GM12878 (cell line): ENCODE measurements around the gene FBXO27. TPM values are rescaled to one million over a fixed set of nuclear protein-coding genes. Genes with fewer than 3 reads are reported as not detected.

ENCODE experiments used
- CREM ChIP-seq: IDR thresholded peaks from 2 replicates; pipeline ENCODE4 v1.6.1; 2014; ENCODE audit warnings: antibody characterized with exemption, low read depth
- GATAD2B ChIP-seq: fragments of 450-650 bp; conservative IDR thresholded peaks from 2 replicates; pipeline ENCODE4 v1.6.1; 2017; ENCODE audit warnings: low read depth, mild to moderate bottlenecking, moderate library complexity
- HDAC6 ChIP-seq: fragments of 200-600 bp; sonication (generic); IDR thresholded peaks from one replicate; pipeline ENCODE4 v1.8.0; 2017; ENCODE audit warnings: antibody characterized with exemption; ENCODE audit not compliant: unreplicated experiment
- KDM1A ChIP-seq: fragments of 200-600 bp; sonication (generic); IDR thresholded peaks from 2 replicates; pipeline ENCODE4 v1.6.1; 2016; ENCODE audit warnings: borderline replicate concordance
- NFIC ChIP-seq: IDR thresholded peaks from 2 replicates; pipeline ENCODE4 v1.6.1; 2012; ENCODE audit warnings: low read depth, mild to moderate bottlenecking, inconsistent platforms, low read length, moderate library complexity
- SMC3 ChIP-seq: IDR thresholded peaks from 2 replicates; pipeline ENCODE4 v1.6.1; 2011; ENCODE audit warnings: low read length, improper control_type of control experiment, borderline replicate concordance
- STAT3 ChIP-seq: IDR thresholded peaks from 2 replicates; pipeline ENCODE4 v1.6.1; 2011; ENCODE audit warnings: low read depth, low read length, improper control_type of control experiment
- TCF7 ChIP-seq: IDR thresholded peaks from 2 replicates; pipeline ENCODE4 v1.6.1; 2014; ENCODE audit warnings: antibody characterized with exemption, borderline replicate concordance
- ZNF207 ChIP-seq: fragments of 450-650 bp; IDR thresholded peaks from 2 replicates; pipeline ENCODE4 v1.6.1; 2014; ENCODE audit warnings: antibody characterized with exemption, mild to moderate bottlenecking, borderline replicate concordance
- ZNF687 ChIP-seq: fragments of 450-650 bp; IDR thresholded peaks from 2 replicates; pipeline ENCODE4 v1.6.1; 2017; ENCODE audit warnings: mild to moderate bottlenecking, moderate library complexity
- polyA plus RNA-seq, 11 experiments: library from polyadenylated mRNA; depleted of rRNA in 4 of 11; unstranded in 6 of 11; stranded (reverse) in 5 of 11; fragments of >200 nt; fragmentation: Nextera tagmentation in 4 of 11; fragmentation: Illumina TruSeq in 1 of 11; extraction: Ambion mirVana in 4 of 11; extraction: Trizol in 1 of 11; gene quantifications; 1 replicate in 1 of 11; 2 replicates in 10 of 11; pipeline versions ENCODE4 v1.2.1 to v1.2.3, GENCODE V29; 2011 to 2016; ENCODE audit warnings: inconsistent platforms in 2 of 11, missing spikeins in 2 of 11, low read depth in 1 of 11
- total RNA-seq, 4 experiments: library from RNA; depleted of rRNA in 3 of 4; stranded (reverse); fragments of >200 nt in 3 of 4; fragmentation: Illumina TruSeq in 1 of 4; extraction: Trizol in 1 of 4; gene quantifications; 2 replicates each; pipeline versions ENCODE4 v1.2.1 to v1.2.3, GENCODE V29; 2013 to 2021
- TF ChIP-seq, protein P1 (sequence below): fragments of 450-650 bp; IDR thresholded peaks from 2 replicates; pipeline ENCODE4 v1.6.1; 2017; ENCODE audit warnings: mild to moderate bottlenecking, moderate library complexity
- TF ChIP-seq, protein P2 (sequence below): IDR thresholded peaks from 2 replicates; pipeline ENCODE4 v1.6.1; 2012; ENCODE audit warnings: low read length, inconsistent platforms
- TF ChIP-seq, protein P3 (sequence below): fragments of 450-650 bp; IDR thresholded peaks from 2 replicates; pipeline ENCODE4 v1.6.1; 2016; ENCODE audit warnings: mild to moderate bottlenecking, moderate library complexity, borderline replicate concordance

FBXO27 gene
- total and polyA plus RNA-seq, 10 of the 15 experiments (the other 5 are each of a cell fraction or from before 2014, with no cell fraction given): 3.1 to 15.4 (median 7.1) TPM

DNA sequence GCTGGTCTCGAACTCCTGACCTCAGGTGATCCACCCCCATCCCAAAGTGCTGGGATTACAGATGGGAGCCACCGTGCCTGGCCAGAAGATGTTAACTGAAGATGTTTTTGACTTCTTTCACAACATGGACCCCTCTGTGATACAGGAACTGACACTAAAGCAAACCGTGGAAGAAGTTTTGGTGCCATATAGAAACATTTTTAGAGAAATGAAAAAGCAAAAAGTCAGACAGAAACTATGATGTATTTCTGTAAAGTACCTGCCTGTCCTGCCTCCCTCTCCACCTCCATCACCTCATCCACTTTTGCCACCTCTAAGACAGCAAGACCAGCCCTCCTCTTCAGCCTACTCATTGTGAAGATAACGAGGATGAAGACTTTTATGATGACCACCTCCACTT, 11.3 kb downstream of the FBXO27 start (continued):
- TF ChIP-seq SMC3: no peak; the same call in 1 of the 2 replicates
- TF ChIP-seq, protein P1, sequence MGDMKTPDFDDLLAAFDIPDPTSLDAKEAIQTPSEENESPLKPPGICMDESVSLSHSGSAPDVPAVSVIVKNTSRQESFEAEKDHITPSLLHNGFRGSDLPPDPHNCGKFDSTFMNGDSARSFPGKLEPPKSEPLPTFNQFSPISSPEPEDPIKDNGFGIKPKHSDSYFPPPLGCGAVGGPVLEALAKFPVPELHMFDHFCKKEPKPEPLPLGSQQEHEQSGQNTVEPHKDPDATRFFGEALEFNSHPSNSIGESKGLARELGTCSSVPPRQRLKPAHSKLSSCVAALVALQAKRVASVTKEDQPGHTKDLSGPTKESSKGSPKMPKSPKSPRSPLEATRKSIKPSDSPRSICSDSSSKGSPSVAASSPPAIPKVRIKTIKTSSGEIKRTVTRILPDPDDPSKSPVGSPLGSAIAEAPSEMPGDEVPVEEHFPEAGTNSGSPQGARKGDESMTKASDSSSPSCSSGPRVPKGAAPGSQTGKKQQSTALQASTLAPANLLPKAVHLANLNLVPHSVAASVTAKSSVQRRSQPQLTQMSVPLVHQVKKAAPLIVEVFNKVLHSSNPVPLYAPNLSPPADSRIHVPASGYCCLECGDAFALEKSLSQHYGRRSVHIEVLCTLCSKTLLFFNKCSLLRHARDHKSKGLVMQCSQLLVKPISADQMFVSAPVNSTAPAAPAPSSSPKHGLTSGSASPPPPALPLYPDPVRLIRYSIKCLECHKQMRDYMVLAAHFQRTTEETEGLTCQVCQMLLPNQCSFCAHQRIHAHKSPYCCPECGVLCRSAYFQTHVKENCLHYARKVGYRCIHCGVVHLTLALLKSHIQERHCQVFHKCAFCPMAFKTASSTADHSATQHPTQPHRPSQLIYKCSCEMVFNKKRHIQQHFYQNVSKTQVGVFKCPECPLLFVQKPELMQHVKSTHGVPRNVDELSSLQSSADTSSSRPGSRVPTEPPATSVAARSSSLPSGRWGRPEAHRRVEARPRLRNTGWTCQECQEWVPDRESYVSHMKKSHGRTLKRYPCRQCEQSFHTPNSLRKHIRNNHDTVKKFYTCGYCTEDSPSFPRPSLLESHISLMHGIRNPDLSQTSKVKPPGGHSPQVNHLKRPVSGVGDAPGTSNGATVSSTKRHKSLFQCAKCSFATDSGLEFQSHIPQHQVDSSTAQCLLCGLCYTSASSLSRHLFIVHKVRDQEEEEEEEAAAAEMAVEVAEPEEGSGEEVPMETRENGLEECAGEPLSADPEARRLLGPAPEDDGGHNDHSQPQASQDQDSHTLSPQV: no peak
- TF ChIP-seq TCF7: peak; percentile 59; the same call in 1 of the 2 replicates
- no peak for TF ChIP-seq KDM1A
- TF ChIP-seq GATAD2B: 0 out of 2 replicates have a peak, but pooled peaks have one; percentile 26
- no peak for TF ChIP-seq STAT3
- TF ChIP-seq HDAC6: no peak
- peak; percentile 90; the same call in 1 of the 2 replicates for TF ChIP-seq NFIC
- TF ChIP-seq, protein P2, sequence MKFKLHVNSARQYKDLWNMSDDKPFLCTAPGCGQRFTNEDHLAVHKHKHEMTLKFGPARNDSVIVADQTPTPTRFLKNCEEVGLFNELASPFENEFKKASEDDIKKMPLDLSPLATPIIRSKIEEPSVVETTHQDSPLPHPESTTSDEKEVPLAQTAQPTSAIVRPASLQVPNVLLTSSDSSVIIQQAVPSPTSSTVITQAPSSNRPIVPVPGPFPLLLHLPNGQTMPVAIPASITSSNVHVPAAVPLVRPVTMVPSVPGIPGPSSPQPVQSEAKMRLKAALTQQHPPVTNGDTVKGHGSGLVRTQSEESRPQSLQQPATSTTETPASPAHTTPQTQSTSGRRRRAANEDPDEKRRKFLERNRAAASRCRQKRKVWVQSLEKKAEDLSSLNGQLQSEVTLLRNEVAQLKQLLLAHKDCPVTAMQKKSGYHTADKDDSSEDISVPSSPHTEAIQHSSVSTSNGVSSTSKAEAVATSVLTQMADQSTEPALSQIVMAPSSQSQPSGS: peak; percentile 87
- TF ChIP-seq CREM: peak; percentile 86
- no peak for TF ChIP-seq ZNF207
- TF ChIP-seq ZNF687: no peak
- TF ChIP-seq, protein P3, sequence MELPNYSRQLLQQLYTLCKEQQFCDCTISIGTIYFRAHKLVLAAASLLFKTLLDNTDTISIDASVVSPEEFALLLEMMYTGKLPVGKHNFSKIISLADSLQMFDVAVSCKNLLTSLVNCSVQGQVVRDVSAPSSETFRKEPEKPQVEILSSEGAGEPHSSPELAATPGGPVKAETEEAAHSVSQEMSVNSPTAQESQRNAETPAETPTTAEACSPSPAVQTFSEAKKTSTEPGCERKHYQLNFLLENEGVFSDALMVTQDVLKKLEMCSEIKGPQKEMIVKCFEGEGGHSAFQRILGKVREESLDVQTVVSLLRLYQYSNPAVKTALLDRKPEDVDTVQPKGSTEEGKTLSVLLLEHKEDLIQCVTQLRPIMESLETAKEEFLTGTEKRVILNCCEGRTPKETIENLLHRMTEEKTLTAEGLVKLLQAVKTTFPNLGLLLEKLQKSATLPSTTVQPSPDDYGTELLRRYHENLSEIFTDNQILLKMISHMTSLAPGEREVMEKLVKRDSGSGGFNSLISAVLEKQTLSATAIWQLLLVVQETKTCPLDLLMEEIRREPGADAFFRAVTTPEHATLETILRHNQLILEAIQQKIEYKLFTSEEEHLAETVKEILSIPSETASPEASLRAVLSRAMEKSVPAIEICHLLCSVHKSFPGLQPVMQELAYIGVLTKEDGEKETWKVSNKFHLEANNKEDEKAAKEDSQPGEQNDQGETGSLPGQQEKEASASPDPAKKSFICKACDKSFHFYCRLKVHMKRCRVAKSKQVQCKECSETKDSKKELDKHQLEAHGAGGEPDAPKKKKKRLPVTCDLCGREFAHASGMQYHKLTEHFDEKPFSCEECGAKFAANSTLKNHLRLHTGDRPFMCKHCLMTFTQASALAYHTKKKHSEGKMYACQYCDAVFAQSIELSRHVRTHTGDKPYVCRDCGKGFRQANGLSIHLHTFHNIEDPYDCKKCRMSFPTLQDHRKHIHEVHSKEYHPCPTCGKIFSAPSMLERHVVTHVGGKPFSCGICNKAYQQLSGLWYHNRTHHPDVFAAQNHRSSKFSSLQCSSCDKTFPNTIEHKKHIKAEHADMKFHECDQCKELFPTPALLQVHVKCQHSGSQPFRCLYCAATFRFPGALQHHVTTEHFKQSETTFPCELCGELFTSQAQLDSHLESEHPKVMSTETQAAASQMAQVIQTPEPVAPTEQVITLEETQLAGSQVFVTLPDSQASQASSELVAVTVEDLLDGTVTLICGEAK: no peak
